HG03060 (cell line): ENCODE measurements around the gene APBB1IP.
A peak's percentile ranks its signal among the peaks of the same experiment; 100 is the strongest.
"Not testable (repeated sequence)": the region's sequence is repeated elsewhere in the genome, so short reads cannot be mapped to it uniquely, and the experiment has no call there.

Experiments used
- ATAC-seq: cut with Tn5 transposase; IDR thresholded peaks from one replicate; pipeline ENCODE4 v1.9.1; 2021; ENCODE audit warnings: low read depth, moderate number of reproducible peaks; ENCODE audit not compliant: unreplicated experiment

The APBB1IP gene, protein sequence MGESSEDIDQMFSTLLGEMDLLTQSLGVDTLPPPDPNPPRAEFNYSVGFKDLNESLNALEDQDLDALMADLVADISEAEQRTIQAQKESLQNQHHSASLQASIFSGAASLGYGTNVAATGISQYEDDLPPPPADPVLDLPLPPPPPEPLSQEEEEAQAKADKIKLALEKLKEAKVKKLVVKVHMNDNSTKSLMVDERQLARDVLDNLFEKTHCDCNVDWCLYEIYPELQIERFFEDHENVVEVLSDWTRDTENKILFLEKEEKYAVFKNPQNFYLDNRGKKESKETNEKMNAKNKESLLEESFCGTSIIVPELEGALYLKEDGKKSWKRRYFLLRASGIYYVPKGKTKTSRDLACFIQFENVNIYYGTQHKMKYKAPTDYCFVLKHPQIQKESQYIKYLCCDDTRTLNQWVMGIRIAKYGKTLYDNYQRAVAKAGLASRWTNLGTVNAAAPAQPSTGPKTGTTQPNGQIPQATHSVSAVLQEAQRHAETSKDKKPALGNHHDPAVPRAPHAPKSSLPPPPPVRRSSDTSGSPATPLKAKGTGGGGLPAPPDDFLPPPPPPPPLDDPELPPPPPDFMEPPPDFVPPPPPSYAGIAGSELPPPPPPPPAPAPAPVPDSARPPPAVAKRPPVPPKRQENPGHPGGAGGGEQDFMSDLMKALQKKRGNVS

DNA sequence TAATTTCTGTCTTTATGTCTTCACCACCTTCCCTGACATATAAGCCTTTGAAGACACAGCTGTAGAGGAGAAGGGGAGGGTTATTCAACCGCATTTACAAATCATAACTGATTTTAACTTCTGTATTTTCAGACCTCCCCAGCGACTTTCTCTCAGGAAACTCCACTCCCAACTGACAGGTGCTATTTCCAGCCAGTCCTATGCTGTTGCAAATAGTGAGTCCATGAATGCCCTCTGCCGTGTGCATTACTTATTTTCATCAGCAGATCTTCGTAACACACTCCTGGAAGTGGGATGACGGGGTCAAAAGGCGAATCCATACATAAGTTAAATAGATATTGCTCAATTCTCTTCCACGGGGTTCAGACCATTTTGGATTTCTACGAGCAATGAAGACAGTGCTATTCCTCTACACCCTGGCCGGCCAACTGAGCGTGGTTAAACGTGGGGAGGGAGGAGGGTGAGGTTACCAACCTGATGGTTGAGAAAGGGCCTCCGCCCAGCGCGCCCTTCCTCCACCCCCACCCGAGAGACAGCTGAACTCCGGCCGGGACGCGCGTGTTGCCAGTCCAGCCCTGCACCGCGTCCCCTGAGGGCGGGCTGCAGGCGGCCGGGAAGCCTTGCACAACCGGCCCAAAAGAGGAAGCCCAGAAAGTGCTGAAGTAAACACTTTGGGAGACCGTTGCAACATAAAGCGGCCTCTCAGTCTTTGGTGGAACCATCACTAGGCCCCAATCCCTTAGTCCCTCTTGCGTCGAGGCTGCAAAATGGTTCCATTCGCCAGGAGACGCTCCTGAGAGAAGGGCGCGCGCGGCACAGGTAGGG is at the start of gene APBB1IP:
Gene APBB1IP (plus strand): TSS at position 705 of the 825 bp plus-strand sequence. CDS start 53,986 bp downstream, outside the sequence.
- peak; percentile 38 for ATAC-seq

DNA sequence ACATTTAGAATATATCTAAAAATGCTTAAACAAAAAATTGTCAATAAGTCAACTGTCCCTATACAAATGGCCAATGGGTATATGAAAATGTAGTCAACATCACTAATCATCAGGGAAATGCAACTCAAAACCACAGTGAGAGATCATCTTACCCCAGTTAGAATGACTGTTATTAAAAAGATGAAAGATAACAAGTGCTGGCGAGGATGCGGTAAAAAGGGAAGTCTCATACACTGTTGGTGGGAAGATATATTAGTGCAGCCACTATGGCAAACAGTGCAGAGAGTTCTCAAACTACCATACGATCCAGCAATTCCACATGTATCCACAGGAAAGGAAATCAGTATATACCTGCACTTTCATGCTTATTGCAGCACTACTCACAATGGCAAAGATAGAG is 48.6 kb upstream of the APBB1IP start:
- ATAC-seq: no peak

DNA sequence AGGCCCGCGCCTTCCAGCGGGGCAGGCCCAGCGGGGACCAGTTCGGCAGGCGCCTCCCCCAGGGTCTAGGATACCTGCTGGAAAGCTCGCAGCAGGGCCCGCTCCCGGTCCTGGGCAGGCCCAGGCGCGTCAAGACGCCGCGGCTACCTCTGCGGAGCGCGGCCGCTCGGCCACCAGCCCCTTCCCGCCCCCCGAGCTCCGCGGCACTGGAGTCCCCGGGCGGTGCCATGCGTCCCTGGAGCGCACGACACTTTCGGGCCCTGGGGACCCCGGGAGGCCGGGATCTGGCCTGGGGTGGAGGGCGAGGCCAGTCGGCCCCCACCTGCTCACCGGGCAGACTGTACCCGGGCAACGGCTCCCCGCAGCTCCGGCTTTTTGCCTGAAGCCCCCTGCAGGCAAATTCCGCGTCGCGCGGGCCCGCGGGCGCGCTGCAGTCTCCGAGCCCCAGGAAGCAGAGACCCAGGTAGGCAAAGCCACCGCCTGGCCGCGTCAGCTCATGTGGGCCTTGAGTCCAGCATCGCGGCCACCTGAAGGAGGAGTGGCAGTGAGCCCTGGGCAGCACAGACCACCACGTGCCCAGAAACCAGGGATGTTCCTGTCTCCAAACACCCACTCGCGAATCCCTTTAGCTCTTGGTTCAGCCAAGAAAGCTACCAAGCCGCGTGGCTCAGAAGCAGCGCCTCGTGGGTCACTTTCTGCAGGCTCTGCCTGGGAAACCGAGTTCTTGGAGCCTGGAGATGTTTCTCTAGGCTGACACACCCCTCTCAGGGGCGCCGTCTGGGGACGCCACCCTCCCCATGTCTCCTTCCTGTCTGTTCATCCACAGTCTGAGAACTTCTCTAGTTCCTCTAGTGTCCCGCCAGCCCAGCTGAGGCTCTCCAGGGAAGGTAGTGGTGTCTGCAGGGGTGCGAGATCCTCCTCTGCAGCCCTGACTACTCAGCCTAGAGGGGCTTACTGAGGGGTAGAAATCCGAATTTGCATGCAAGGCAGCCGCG is 46.1 kb upstream of the APBB1IP start:
- no peak for ATAC-seq

DNA sequence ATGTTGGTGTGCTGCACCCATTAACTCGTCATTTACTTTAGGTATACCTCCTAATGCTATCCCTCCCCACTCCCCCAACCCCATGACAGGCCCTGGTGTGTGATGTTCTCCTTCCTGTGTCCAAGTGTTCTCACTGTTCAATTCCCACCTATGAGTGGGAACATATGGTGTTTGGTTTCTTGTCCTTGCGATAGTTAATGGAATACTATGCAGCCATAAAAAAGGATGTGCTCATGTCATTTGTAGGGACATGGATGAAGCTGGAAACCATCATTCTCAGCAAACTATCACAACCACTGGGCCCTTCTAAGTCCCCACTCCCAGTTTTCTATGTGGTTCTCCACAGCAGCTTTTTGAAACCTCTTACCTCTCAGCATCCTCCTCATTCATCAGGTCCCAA is 39.8 kb upstream of the APBB1IP start:
- ATAC-seq: not testable (repeated sequence)

DNA sequence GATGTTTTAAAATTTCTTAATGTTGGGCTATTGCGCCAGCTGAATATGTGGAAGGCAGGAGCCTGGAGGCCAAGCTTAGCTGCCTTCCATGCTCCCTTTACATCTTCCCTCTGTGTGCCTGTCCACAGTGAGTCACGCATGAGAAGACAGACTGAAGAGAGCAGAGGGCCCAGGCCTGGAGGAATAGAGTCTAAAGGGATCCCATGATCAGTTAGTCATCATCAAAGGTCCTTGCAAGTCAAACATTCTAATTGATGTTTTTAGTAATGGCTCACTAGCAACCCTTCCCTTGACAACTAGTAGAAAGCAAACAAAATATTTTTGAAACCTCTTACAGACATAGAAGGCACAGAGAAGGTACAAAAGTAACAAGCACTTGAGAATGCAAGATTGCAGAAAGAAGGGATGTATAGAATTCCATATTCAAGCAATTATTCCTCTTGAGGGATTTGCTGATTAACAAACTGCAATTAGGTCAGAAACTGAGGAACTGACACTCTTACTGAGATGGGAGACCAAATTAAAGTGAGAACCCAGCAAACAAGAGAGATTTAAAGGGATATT is 30.7 kb upstream of the APBB1IP start:
- ATAC-seq: no peak

DNA sequence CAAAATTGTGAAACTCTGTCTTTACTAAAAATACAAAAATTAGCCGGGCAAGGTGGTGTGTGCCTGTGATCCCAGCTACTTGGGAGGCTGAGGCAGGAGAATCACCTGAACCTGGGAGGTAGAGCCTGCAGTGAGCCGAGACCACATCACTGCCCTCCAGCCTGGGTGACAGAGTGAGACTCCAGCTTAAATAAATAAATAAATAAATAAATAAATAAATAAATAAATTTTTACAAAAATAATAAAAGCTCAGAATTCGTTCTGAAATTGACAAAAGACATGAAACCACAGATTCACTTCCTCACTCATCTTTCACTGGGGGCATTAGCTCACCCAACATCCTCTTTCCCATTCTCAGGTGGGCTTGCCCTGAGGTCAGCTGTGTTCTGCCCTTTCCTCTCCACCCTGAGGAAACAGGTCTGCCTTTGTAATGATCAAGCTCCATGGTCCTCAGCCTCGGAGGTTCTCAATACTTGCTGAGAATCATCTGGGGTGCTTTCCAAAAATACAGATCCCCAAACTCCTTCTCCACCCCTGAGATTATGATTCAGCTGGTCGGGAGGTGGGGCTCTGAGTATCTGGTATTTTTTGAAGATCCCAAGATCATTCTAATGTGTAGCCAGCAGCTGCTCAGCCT is 29.2 kb upstream of the APBB1IP start:
- no peak for ATAC-seq

DNA sequence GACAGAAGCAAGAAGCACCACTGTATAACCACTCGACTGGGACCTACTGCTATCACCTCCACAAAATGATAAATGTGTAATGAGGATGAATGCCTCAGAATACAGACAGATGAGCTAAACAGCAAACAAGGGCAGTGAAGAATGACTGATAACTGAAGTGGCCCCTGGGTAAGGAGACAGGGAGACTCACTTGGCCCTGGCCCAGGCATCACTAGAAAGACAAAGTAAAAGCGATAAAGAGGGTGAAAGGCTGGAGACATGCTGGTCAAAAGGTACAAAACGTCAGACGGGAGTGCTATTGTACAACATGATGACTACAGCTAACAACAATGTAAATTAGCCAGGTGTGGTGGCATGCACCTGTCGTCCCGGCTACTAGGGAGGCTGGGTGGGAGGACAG is 27.8 kb upstream of the APBB1IP start:
- ATAC-seq: no peak

DNA sequence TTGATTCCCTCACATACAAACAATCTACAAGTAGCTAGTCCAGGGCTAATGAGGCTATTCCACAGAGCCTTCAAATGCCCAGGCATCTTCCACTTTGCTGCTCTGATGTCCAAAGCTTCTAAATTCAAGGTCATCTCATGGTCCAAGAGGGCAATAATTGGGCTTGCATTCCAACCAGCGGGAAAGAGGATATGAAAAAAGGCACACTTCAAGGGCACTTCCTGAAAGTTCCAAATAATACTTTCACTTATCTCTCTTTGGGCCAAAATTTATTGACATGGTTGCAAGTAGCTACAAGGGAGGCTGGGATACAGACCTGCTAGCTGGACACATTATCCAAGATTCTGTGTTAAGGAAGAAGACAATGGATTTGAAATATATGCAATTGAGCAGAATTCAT is 25.2 kb upstream of the APBB1IP start:
- ATAC-seq: no peak

DNA sequence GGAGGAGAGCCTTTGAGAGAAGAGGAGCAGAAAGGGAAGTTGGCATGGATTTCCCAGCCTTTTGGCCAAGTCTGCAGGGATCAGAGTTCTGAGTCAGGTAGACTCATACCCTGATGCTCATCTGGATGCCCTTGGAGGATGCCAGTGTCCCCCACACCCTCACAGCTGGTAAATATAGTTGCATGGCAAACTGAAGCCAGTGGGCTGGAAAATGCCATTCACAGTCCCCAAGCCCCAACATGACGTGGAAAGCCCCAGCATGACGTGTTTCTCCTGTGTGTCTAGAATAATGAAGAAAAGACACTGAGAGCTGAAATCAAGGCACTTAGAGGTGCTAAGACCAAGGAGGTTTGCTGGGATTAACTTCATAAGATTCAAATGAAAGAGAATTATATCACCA is 24.8 kb upstream of the APBB1IP start:
- ATAC-seq: no peak

DNA sequence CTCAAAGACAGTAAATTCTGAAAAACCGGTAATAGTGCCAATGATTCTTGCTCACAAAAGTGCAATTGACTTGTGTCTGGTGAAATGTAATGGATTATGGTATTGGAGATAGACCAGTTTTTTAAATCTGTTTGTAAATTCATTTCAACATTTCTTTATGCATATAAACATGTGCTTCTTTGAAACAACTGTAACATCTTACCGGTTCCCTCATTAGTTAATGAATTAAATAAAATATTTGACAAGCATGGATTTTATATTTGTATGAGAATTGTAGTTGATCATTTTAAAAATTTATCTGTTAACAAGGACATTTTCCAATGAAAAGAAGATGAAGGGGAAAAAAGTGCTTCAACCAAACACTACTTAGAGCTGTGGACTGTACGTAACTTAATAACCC is 21.0 kb upstream of the APBB1IP start:
- ATAC-seq: no peak

DNA sequence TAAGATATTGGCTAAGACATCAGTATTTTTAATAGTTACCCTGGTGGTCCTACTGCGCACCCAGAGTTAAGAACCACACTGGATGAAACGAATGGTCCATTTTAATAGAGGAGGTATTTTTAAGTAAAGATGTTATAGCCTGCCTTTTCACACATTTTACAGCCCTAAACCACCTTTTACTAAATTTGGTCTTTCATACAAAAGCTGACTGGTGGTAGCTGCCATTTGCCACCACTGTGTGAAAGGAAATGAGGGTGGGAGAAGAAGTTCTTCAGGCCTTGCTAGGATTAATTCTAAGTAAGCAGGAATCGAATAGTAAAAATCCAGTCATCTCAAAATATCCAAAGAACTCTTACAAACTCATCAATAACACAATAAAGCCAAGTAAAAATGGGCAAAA is 15.2 kb upstream of the APBB1IP start:
- no peak for ATAC-seq

DNA sequence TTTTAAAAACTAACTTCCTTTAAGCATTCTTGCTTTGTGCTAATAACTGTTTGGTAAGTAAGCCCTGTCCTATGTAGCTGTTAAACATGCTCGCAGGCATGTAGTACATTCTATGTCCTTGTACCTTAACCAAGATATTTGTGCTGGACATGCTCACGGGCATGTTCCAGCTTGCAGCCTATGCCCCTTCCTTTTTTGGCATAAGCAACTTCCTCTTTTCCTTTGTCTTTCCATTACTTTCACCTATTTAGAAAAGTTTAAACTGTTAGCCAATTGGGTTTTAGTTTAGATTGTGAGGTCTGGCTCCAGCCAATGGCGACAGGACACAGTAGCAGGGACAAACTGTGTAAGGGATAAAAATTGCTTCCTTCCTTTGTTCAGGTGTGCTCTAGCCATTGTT is 14.4 kb upstream of the APBB1IP start:
- no peak for ATAC-seq

DNA sequence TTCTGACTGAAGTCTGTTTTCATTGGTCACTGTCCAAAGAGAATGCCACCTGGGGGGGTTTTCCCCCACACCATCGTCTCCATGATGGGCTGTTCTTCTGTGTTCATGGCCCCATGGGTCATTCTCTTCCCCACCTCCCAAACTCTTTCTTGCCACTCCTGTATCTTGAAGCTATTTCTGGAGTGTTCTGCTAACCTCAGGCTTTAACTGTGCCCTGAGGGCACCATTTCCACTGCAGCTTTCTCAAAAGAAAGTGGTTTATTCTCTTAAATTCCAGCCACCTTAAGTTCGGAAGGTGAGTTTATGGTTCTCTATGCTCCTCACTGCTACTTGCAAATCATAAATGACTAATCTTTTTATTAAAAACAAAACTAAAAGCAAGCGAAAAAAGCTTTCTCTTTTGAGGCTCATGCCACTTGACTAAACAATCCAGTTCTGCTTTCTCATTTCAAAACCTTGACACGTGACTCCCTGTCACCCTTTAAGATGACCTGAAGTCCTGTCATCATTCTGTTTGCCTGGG is 7.4 kb upstream of the APBB1IP start:
- peak; percentile 89 for ATAC-seq

DNA sequence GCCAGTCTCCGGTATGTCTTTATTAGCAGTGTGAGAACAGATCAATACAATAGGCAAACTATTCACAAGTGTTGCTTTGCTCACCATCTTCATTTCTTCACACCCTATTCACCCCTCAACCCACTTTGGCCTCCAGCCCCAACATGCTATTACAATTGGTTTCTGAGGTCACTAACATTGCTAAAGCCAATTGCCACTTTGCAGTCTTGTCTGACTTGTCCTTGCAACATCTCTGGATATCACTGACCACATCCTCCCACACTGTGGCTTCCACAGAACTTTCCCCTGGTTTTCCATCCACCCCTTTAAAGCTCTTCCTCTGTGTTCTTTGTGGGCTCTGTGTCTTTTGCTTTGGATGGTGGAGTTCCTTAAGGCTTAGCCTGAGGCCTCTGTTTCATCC is 5.2 kb upstream of the APBB1IP start:
- ATAC-seq: no peak

DNA sequence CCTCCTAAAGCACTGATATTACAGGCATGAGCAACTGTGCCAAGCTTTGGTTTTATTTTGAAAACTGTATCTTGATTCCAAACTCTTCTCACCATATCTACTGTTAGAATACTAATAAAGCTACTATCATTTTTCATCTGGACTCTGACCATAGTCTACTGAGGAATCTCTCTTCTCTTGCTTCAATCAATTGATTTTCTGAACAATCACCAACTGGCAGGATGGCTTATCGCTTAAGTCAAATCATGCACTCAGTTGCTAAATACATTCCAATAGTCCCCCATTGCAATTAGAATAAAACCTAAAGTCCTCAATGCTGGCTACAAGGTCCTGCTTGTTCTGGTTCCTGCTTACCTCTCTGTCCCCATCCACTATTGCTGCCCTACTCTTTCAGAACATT is 2.3 kb upstream of the APBB1IP start:
- ATAC-seq: no peak

DNA sequence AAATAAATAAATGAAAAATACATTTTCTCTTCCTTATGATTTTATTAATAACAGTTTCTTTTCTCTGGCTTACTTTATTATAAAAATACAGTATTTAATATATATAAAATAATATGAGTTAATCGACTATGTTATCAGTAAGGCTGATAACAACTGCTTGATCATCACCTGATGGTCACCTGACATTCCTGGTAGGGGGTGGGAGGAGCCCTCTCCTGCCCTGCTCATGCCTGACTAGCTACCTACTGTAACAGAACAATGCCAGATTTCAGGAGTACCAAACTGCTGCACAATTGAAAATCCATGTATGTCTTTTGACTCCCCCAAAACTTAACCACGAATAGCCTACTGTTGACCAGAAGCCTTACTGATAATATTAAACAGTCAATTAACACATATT is 1.3 kb upstream of the APBB1IP start:
- ATAC-seq: no peak

DNA sequence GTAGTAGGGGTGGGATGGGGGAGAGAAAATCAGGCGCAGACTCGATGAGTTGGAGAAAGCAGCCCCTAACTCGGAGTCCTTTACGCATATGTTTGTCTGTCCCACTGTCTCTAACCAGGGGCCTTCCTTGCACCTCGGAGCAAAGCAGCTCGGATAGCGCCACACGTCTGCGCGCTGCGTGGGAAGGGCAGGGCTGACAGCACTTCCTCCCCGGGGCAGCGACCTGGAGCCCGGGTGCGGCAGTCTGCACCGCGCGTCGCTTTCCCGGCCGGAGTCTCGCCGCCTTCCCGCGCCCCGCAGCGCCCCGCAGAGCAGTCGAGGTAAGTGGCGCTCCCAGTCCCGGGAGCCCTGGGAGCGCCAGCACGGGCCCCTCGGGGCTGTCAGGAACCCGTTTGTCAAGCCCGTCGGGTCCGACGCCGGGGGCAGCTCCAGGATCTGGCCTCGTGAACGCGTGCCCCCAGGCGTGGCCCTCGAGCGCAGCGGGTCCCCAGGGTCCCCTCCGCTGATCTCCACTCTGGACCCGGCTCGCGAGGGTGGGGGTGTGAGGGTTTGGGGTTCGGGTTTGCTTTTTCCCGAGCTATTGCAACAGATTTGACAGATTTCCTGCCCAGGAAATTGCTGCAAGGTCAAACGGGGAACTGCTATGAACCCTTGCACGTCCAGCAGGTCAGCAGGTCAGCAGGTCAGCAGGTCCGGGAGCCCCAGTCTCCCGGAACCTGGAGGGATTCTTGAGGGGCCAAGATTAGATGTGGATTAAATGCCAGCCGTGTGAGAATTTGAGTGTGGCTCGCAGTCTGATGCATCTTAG is 597 bp downstream of the APBB1IP start:
- ATAC-seq: peak; percentile 7

DNA sequence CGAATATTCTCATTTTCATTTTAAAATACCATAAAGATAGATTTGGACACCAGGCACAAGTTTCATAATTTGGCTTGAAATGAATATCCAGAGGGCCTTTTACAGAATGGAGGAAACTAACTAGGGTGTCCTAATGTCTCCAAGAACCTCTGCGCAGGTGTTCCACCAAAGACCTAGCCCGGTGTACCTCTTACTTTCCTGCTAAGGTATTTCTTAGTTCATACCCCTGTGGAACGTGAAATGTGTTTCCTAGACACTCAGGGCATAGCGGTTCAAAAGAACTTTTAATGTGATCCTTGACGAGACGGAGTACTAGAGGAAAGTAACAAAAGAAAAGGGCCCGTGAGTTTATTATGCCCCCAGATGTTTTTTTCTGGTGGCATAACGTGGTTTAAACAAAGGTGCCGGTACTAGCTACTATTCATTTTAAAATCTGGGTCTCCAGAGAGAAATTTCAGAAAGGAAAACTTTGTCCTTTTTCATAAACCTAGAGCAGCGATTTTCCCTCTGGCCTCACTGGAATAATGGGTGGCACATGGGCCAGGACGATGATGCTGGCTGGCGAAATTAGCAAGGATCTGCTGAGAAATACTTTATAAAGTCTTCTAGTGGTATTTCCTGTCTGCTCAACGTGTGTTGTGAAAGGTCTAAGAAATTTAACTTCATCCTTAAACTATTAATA is 1.4 kb downstream of the APBB1IP start:
- ATAC-seq: no peak
